MM.1S (cell line): ENCODE measurements around the gene BARHL1.

Experiments used
- EZH2 ChIP-seq: fragments of 300-600 bp; sonication (generic); optimal IDR thresholded peaks from 2 replicates; pipeline ENCODE3; 2017; ENCODE audit warnings: low read depth, mild to moderate bottlenecking, antibody characterized with exemption, low read length, mixed read lengths
- EZH2phosphoT487 ChIP-seq: fragments of 300-600 bp; sonication (generic); IDR thresholded peaks from 2 replicates; pipeline ENCODE4 v1.6.1; 2018; ENCODE audit warnings: antibody characterized with exemption, low read length
- TF ChIP-seq, protein P1 (sequence below): fragments of 300-600 bp; sonication (generic); IDR thresholded peaks from 2 replicates; pipeline ENCODE4 v1.5.1; 2016; ENCODE audit warnings: antibody characterized with exemption, low read length, mixed read lengths

GRCh38 chr9:132547436-132547835, 35.0 kb upstream of the BARHL1 start:
- TF ChIP-seq, protein P1, sequence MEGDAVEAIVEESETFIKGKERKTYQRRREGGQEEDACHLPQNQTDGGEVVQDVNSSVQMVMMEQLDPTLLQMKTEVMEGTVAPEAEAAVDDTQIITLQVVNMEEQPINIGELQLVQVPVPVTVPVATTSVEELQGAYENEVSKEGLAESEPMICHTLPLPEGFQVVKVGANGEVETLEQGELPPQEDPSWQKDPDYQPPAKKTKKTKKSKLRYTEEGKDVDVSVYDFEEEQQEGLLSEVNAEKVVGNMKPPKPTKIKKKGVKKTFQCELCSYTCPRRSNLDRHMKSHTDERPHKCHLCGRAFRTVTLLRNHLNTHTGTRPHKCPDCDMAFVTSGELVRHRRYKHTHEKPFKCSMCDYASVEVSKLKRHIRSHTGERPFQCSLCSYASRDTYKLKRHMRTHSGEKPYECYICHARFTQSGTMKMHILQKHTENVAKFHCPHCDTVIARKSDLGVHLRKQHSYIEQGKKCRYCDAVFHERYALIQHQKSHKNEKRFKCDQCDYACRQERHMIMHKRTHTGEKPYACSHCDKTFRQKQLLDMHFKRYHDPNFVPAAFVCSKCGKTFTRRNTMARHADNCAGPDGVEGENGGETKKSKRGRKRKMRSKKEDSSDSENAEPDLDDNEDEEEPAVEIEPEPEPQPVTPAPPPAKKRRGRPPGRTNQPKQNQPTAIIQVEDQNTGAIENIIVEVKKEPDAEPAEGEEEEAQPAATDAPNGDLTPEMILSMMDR = no peak
- TF ChIP-seq EZH2 (no peak), EZH2phosphoT487 (no peak)
